ENCODE results near the gene CFAP74. TPM values are rescaled to one million over a fixed set of nuclear protein-coding genes. Genes with fewer than 3 reads are reported as not detected.

CFAP74 gene
- total RNA-seq, 1 donor from 2014 or later = 0.35 TPM

DNA sequence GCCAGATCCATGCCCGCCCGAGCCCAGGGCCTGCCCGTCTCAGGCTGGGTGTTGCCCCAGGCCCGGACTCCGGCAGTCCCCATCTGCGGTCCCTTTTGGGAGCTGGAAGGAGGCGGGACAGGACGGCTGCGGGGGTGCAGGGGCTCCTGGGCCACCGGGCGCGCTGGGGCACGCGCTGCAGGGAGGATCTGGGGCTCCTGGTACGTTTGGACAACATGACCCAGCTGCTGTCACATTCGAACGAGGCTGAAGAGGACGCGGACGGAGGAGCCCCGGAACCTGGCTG lies 95.1 kb downstream of the CFAP74 start:
- peaks cover 13% of the 10 kb centered on the region for H3K4me1 ChIP-seq
- intact Hi-C loops (cut with DNase I) = no loop called here
- H3K36me3 ChIP-seq = no peaks in the 10 kb centered on the region
- H3K27ac ChIP-seq = peak overlapping the region; percentile 85
- no peaks in the 10 kb centered on the region for H3K27me3 ChIP-seq
- peak overlapping the region; percentile 71 for H3K4me3 ChIP-seq
- ATAC-seq (no peak), DNase-seq (no peak)
- TF ChIP-seq, protein P1, sequence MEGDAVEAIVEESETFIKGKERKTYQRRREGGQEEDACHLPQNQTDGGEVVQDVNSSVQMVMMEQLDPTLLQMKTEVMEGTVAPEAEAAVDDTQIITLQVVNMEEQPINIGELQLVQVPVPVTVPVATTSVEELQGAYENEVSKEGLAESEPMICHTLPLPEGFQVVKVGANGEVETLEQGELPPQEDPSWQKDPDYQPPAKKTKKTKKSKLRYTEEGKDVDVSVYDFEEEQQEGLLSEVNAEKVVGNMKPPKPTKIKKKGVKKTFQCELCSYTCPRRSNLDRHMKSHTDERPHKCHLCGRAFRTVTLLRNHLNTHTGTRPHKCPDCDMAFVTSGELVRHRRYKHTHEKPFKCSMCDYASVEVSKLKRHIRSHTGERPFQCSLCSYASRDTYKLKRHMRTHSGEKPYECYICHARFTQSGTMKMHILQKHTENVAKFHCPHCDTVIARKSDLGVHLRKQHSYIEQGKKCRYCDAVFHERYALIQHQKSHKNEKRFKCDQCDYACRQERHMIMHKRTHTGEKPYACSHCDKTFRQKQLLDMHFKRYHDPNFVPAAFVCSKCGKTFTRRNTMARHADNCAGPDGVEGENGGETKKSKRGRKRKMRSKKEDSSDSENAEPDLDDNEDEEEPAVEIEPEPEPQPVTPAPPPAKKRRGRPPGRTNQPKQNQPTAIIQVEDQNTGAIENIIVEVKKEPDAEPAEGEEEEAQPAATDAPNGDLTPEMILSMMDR (IDR thresholded peaks at IDR 0.05) = no peak
- no peaks in the 10 kb centered on the region for H3K9me3 ChIP-seq

DNA sequence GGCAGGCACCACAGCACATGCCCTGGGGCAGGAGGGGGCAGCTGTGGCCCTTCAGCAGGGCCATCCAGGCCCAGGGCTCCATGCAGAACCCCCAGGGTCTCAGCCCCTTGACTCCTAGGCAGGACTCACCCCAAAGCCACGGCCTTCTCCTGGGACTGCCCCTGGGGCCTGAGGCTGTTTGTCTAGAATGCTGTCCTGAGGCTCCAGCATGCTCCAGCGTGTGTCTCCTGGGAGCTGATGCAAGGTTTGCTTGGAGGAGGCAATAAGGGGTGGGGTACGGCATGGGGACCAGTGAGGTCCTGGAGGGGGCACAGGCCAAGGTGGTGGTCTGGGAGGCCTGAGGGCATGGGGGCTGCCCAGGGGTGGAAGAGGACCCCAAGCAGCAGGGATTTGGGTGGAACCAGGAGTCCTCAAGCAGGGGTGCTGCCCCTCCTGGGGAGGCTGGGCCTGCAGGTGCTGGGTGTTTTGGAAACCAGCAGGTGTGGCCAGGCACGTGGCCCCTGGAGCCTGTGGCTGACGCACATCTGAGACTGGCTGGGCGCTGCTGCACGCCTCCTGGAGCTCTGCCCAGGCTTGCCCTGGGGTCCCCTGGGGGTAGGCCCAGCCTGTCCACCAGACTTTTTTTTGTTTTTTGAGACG lies 96.4 kb downstream of the CFAP74 start:
- ATAC-seq (no peak), DNase-seq (peak; percentile 65)
- intact Hi-C loops (cut with DNase I) = no loop called here
- Histone ChIP-seq H3K27me3 (no peaks in the 10 kb centered on the region), H3K36me3 (no peaks in the 10 kb centered on the region), H3K9me3 (no peaks in the 10 kb centered on the region), H3K4me1 (peaks cover 13% of the 10 kb centered on the region), H3K4me3 (no peak overlapping the region), H3K27ac (no peak overlapping the region)
- TF ChIP-seq, protein P1 (IDR thresholded peaks at IDR 0.05) = no peak

DNA sequence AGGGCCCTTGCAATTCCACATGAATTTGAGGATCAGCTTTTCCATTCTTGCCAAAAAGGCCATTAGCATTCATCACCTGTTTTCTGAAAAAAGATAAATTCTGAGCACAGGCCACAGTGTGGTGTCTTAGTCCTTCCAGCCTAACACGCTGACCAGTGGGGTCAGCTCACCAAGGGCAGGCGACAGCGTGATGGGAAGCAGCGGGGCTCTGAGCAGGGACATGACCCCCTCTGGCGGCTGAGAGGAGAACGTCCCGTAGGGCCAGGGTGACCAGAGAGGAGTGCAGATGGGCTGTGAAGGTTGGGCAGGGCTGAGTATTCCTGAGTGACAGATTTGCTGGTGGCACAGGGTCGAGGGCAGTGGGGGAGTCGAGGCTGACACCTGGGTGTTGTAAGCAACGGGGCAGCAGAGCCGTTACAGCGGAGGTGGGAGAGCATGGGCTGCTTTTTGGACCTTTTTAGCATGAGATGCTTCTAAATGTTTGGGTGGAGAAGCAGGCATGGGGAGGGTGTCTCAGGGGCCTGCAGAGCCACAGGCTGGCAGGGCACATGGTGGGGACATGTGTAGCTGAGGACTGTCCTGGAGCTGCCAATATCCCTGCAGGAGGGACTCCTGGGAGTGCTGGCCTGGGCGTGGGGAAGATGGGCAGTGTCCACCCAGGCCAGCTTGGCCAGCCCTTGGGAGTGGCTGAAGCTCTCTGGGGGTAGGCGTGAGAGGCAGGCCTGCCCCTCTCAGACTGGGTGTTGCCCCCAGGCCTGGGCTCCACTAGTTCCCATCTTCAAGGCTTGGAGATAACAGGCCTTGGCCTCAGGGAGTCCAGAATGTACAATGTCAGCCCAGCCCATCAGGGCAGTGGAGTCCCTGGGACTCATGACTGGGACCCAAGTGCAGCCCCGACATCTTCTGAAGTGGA lies 97.1 kb downstream of the CFAP74 start:
- H3K27ac ChIP-seq = no peak overlapping the region
- no peaks in the 10 kb centered on the region for H3K9me3 ChIP-seq
- peaks cover 13% of the 10 kb centered on the region for H3K4me1 ChIP-seq
- peak; percentile 91 for DNase-seq
- intact Hi-C loops (cut with DNase I) = no loop called here
- peak; percentile 77 for ATAC-seq
- no peaks in the 10 kb centered on the region for H3K27me3 ChIP-seq
- H3K4me3 ChIP-seq = no peak overlapping the region
- H3K36me3 ChIP-seq = no peaks in the 10 kb centered on the region
- TF ChIP-seq, protein P1 (IDR thresholded peaks at IDR 0.05) = peak; percentile 87

DNA sequence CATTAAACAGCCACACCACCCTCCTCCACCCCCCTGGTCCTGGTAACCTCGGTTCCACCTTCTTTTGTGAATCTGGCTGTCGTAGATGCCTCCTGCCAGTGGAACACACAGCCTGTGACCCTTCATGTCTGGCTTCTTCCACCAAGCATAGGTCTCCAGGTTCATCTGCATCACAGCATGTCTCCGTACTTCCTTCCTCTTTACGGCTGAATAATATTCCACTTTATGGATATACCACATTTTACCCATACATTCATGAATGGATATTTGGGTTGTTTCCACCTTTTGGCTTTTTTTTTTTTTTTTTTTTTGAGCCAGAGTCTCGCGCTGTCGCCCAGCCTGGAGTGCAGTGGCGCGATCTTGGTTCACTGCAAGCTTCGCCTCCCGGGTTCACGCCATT lies 100.4 kb downstream of the CFAP74 start:
- H3K27me3 ChIP-seq = no peaks in the 10 kb centered on the region
- H3K36me3 ChIP-seq = no peaks in the 10 kb centered on the region
- no peak overlapping the region for H3K4me3 ChIP-seq
- ATAC-seq (no peak), DNase-seq (no peak)
- intact Hi-C loops (cut with DNase I) = no loop called here
- H3K27ac ChIP-seq = no peak overlapping the region
- no peaks in the 10 kb centered on the region for H3K9me3 ChIP-seq
- peaks cover 5% of the 10 kb centered on the region for H3K4me1 ChIP-seq
- TF ChIP-seq, protein P1 (IDR thresholded peaks at IDR 0.05) = no peak

DNA sequence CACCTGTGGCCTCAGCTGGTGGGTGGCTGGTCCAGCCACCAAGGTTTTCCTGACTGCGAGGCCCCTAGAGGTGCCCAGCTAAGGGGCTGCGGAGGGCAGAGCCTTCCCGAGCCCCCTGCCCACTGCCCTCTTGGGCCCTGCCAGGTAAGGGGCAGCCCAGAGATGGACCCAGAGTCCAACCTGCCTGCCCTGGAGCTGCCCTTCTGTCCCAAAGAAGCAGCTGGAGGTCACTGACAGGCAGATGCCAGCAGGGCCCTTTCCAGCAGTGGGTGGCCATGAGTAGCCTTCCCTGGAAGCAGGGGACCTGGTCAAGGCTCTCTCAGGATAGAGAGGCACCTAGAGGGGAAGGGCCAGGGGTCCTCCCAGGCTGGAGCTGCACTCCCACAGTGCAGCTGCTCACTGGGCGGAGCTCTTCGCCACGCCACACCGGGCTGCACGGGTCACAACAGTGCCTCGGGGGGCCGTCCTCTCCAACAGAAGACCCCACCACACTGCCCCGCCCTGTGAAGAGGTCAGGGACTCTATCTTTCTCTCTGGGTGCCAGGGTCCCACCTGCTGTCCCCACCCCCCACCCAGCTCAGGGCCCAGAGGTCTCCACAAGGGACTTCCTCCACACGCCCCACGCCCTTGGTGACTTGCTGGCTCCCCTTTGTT lies 101.8 kb downstream of the CFAP74 start:
- intact Hi-C loops (cut with DNase I) = no loop called here
- DNase-seq = no peak

More for the DNA sequence above, 101.8 kb downstream of the CFAP74 start:
- no peak for ATAC-seq
- no peaks in the 10 kb centered on the region for H3K9me3 ChIP-seq
- H3K4me1 ChIP-seq = no peaks in the 10 kb centered on the region
- H3K27ac ChIP-seq = no peak overlapping the region
- TF ChIP-seq, protein P1 (IDR thresholded peaks at IDR 0.05) = no peak
- H3K36me3 ChIP-seq = no peaks in the 10 kb centered on the region
- no peaks in the 10 kb centered on the region for H3K27me3 ChIP-seq
- no peak overlapping the region for H3K4me3 ChIP-seq
